ENCODE results near the gene PHF20. TPM values are rescaled to one million over a fixed set of nuclear protein-coding genes. Genes with fewer than 3 reads are reported as not detected.
"Not testable (repeated sequence)": the region's sequence is repeated elsewhere in the genome, so short reads cannot be mapped to it uniquely, and the experiment has no call there.

PHF20 gene
- total RNA-seq, 1 donor from 2014 or later = 101 TPM

GRCh38 chr20:35773154-35773751 lies 1.4 kb downstream of the PHF20 start:
- peaks cover 18% of the 10 kb centered on the region for H3K36me3 Mint-ChIP-seq (ENCODE audit: low read depth, unreplicated experiment)
- no peaks in the 10 kb centered on the region for H3K9me3 Mint-ChIP-seq (ENCODE audit: unreplicated experiment)

GRCh38 chr20:35774391-35774790 lies 2.6 kb downstream of the PHF20 start:
- DNase-seq (ENCODE audit: low spot score) = no peak
- H3K4me1 Mint-ChIP-seq (ENCODE audit: unreplicated experiment) = peaks cover 54% of the 10 kb centered on the region
- no peak for TF ChIP-seq CTCF (IDR thresholded peaks at IDR 0.05; ENCODE audit: unreplicated experiment)
- H3K36me3 Mint-ChIP-seq (ENCODE audit: low read depth, unreplicated experiment) = peaks cover 22% of the 10 kb centered on the region
- no peaks in the 10 kb centered on the region for H3K9me3 Mint-ChIP-seq (ENCODE audit: unreplicated experiment)
- peak overlapping the region; percentile 99 for H3K27ac Mint-ChIP-seq (ENCODE audit: unreplicated experiment)
- peak overlapping the region; percentile 95 for H3K4me3 Mint-ChIP-seq (ENCODE audit: unreplicated experiment)
- H3K27me3 Mint-ChIP-seq (ENCODE audit: unreplicated experiment) = peaks cover 15% of the 10 kb centered on the region

More at GRCh38 chr20:35773154-35773751, 1.4 kb downstream of the PHF20 start:
- Mint-ChIP-seq H3K4me3 (ENCODE audit: unreplicated experiment) (peak overlapping the region; percentile 95), H3K4me1 (ENCODE audit: unreplicated experiment) (peaks cover 61% of the 10 kb centered on the region), H3K27me3 (ENCODE audit: unreplicated experiment) (peaks cover 15% of the 10 kb centered on the region), H3K27ac (ENCODE audit: unreplicated experiment) (peak overlapping the region; percentile 99)
- no peak for TF ChIP-seq CTCF (IDR thresholded peaks at IDR 0.05; ENCODE audit: unreplicated experiment)
- peak; percentile 37 for DNase-seq (ENCODE audit: low spot score)

GRCh38 chr20:35776513-35777101 lies 4.8 kb downstream of the PHF20 start:
- TF ChIP-seq CTCF (IDR thresholded peaks at IDR 0.05; ENCODE audit: unreplicated experiment) = no peak
- Mint-ChIP-seq H3K27ac (ENCODE audit: unreplicated experiment) (peak overlapping the region; percentile 38), H3K4me3 (ENCODE audit: unreplicated experiment) (peak overlapping the region; percentile 34), H3K9me3 (ENCODE audit: unreplicated experiment) (no peaks in the 10 kb centered on the region), H3K4me1 (ENCODE audit: unreplicated experiment) (peaks cover 47% of the 10 kb centered on the region), H3K36me3 (ENCODE audit: low read depth, unreplicated experiment) (peaks cover 16% of the 10 kb centered on the region), H3K27me3 (ENCODE audit: unreplicated experiment) (peaks cover 12% of the 10 kb centered on the region)
- DNase-seq (ENCODE audit: low spot score) = no peak

- H3K36me3 Mint-ChIP-seq (ENCODE audit: low read depth, unreplicated experiment); H3K27me3 Mint-ChIP-seq (ENCODE audit: unreplicated experiment); H3K9me3 Mint-ChIP-seq (ENCODE audit: unreplicated experiment); DNase-seq (ENCODE audit: low spot score); H3K4me1 Mint-ChIP-seq (ENCODE audit: unreplicated experiment); H3K4me3 Mint-ChIP-seq (ENCODE audit: unreplicated experiment); H3K27ac Mint-ChIP-seq (ENCODE audit: unreplicated experiment): not testable (repeated sequence)
These were observed 12.0 kb downstream of the PHF20 start for GRCh38 chr20:35783811-35784210.

- not testable (repeated sequence) for H3K4me1 Mint-ChIP-seq (ENCODE audit: unreplicated experiment); H3K27me3 Mint-ChIP-seq (ENCODE audit: unreplicated experiment); H3K27ac Mint-ChIP-seq (ENCODE audit: unreplicated experiment); DNase-seq (ENCODE audit: low spot score); H3K36me3 Mint-ChIP-seq (ENCODE audit: low read depth, unreplicated experiment); H3K9me3 Mint-ChIP-seq (ENCODE audit: unreplicated experiment); H3K4me3 Mint-ChIP-seq (ENCODE audit: unreplicated experiment)
These were observed 13.7 kb downstream of the PHF20 start for GRCh38 chr20:35785541-35785940.

GRCh38 chr20:35788796-35789195 lies 17.0 kb downstream of the PHF20 start:
- Mint-ChIP-seq H3K4me1 (ENCODE audit: unreplicated experiment) (peaks cover 5% of the 10 kb centered on the region), H3K9me3 (ENCODE audit: unreplicated experiment) (no peaks in the 10 kb centered on the region), H3K36me3 (ENCODE audit: low read depth, unreplicated experiment) (peaks cover 3% of the 10 kb centered on the region), H3K4me3 (ENCODE audit: unreplicated experiment) (no peak overlapping the region), H3K27me3 (ENCODE audit: unreplicated experiment) (no peaks in the 10 kb centered on the region), H3K27ac (ENCODE audit: unreplicated experiment) (peak overlapping the region; percentile 21)
- no peak for TF ChIP-seq CTCF (IDR thresholded peaks at IDR 0.05; ENCODE audit: unreplicated experiment)
- no peak for DNase-seq (ENCODE audit: low spot score)
